ENCODE measurements around the gene DPM1. TPM values are rescaled to one million over a fixed set of nuclear protein-coding genes. Genes with fewer than 3 reads are reported as not detected.

DPM1 gene
- total RNA-seq, 2 donors from 2014 or later, result 18.1 to 32.7 TPM

DNA sequence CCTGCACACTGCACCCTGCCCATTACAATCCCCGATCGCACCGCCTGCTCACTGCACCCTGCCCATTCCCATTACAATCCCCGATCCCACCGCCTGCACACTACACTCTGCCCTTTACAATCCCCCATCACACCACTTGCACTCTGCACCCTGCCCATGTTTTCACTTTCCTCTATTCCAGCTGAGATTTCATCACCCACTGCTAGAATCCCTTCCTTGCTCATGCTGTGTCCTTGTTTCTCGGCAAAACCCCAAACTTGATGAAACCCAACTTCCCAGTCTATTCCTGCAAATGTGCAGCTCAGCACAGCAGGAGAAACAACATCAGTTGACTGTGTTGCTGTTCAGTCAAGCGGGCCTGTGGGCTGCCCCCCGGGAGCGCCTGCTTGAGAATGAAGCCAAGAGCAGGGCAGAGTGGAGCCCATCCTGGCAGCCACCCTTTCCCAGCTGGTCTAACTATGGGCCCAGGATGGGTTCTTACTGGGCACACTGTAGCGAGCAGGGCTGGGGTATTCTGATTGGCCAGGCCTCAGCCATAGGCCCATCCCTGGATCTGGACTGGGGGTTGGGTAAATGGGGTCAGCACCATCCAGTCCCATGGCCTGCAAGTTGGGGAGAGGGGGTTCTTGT is 17.5 kb upstream of the DPM1 start:
- H3K27ac ChIP-seq, result no peak overlapping the region
- H3K9me3 ChIP-seq, result no peaks in the 10 kb centered on the region
- no peaks in the 10 kb centered on the region for H3K27me3 ChIP-seq
- TF ChIP-seq, protein P1, sequence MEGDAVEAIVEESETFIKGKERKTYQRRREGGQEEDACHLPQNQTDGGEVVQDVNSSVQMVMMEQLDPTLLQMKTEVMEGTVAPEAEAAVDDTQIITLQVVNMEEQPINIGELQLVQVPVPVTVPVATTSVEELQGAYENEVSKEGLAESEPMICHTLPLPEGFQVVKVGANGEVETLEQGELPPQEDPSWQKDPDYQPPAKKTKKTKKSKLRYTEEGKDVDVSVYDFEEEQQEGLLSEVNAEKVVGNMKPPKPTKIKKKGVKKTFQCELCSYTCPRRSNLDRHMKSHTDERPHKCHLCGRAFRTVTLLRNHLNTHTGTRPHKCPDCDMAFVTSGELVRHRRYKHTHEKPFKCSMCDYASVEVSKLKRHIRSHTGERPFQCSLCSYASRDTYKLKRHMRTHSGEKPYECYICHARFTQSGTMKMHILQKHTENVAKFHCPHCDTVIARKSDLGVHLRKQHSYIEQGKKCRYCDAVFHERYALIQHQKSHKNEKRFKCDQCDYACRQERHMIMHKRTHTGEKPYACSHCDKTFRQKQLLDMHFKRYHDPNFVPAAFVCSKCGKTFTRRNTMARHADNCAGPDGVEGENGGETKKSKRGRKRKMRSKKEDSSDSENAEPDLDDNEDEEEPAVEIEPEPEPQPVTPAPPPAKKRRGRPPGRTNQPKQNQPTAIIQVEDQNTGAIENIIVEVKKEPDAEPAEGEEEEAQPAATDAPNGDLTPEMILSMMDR (IDR thresholded peaks at IDR 0.05), result no peak
- TF ChIP-seq POLR2A (IDR thresholded peaks at IDR 0.05), result no peak
- H3K36me3 ChIP-seq (replicated peaks in 1 of 2; ENCODE audit: insufficient read depth in 1 of 2, low read depth in 2 of 2), result no peaks in the 10 kb centered on the region
- WGBS, 2 donors, result 70 to 85% methylated on average over 10 of the region's 10 CpGs
- ATAC-seq (no peak), DNase-seq (no peak)
- intact Hi-C loops (cut with DNase I), result no loop called here
- H3K4me3 ChIP-seq, result no peak overlapping the region
- H3K4me1 ChIP-seq, result no peaks in the 10 kb centered on the region

DNA sequence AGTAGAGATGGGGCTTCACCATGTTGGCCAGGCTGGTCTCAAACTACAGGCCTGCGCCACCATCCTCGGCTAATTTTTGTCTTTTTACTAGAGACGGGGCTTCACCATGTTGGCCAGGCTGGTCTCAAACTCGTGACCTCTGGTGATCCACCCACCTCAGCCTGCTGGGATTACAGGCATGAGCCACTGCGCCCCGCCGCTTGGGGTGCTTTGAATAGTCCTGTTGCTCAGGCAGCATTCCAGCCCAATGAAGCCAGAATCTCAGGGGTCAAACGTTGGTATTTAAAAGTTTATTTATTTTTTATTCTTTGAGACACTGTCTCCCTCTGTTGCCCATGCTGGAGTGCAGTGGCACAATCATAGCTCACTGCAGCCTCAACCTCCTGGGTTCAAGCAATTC is 11.6 kb upstream of the DPM1 start:
- intact Hi-C loops (cut with DNase I), result no loop called here
- Histone ChIP-seq H3K9me3 (no peaks in the 10 kb centered on the region), H3K4me1 (no peaks in the 10 kb centered on the region), H3K36me3 (replicated peaks in 1 of 2; ENCODE audit: insufficient read depth in 1 of 2, low read depth in 2 of 2) (no peaks in the 10 kb centered on the region), H3K27me3 (no peaks in the 10 kb centered on the region), H3K4me3 (no peak overlapping the region), H3K27ac (no peak overlapping the region)
- DNase-seq (no peak), ATAC-seq (no peak)
- 68 to 73% methylated on average over 8 of the region's 8 CpGs for WGBS, 2 donors
- TF ChIP-seq, protein P1 (IDR thresholded peaks at IDR 0.05), result no peak
- TF ChIP-seq POLR2A (IDR thresholded peaks at IDR 0.05), result no peak

DNA sequence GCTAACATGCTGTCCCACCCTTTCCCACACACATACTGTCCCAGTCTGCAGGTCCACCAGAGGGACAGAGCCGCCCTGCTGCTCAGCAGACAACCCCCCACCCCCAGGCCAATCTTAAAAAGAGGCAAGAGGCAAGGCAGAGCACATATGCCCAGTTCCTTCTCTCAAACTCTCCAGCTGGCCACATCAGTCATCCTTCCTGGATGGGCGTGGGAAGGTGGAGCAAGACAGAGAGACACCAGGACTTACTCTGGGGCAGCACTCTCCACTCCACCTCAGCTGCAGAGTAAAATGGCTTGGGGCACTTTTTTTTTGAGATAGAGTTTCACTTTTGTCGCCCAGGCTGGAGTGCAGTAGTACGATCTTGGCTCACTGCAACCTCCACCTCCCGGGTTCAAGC is 11.1 kb upstream of the DPM1 start:
- DNase-seq (no peak), ATAC-seq (no peak)
- TF ChIP-seq, protein P1 (IDR thresholded peaks at IDR 0.05), result no peak
- no peak for TF ChIP-seq POLR2A (IDR thresholded peaks at IDR 0.05)
- no peaks in the 10 kb centered on the region for H3K4me1 ChIP-seq
- 60% methylated on average over 5 of the region's 5 CpGs for WGBS, 2 donors
- no peaks in the 10 kb centered on the region for H3K36me3 ChIP-seq (replicated peaks in 1 of 2; ENCODE audit: insufficient read depth in 1 of 2, low read depth in 2 of 2)
- H3K9me3 ChIP-seq, result no peaks in the 10 kb centered on the region
- H3K27me3 ChIP-seq, result no peaks in the 10 kb centered on the region
- intact Hi-C loops (cut with DNase I), result no loop called here
- no peak overlapping the region for H3K4me3 ChIP-seq
- H3K27ac ChIP-seq, result no peak overlapping the region

DNA sequence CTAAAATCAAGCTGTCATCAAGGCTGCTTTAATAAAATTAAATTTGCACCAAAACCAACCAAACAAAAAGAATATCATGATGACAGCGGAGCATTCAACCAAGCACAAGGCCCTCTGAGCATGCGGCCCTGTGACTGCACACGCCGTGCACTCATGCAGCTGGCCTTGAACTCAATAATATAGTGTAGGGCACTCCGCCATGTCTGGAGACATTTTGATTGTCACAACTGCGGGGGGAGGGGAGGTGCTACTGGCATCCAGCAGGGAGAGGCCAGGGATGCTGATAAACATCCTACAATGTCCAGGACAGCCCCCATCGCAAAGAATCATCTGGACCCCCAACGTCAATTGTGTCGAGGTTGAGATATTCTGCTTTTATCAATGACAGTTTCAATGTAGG is 10.0 kb upstream of the DPM1 start:
- Histone ChIP-seq H3K27me3 (no peaks in the 10 kb centered on the region), H3K36me3 (replicated peaks in 1 of 2; ENCODE audit: insufficient read depth in 1 of 2, low read depth in 2 of 2) (no peaks in the 10 kb centered on the region), H3K27ac (no peak overlapping the region), H3K9me3 (no peaks in the 10 kb centered on the region), H3K4me3 (no peak overlapping the region), H3K4me1 (no peaks in the 10 kb centered on the region)
- TF ChIP-seq, protein P1 (IDR thresholded peaks at IDR 0.05), result no peak
- TF ChIP-seq POLR2A (IDR thresholded peaks at IDR 0.05), result no peak
- intact Hi-C loops (cut with DNase I), result no loop called here
- DNase-seq, result no peak
- 51 to 61% methylated on average over 9 of the region's 9 CpGs for WGBS, 2 donors
- ATAC-seq, result no peak

DNA sequence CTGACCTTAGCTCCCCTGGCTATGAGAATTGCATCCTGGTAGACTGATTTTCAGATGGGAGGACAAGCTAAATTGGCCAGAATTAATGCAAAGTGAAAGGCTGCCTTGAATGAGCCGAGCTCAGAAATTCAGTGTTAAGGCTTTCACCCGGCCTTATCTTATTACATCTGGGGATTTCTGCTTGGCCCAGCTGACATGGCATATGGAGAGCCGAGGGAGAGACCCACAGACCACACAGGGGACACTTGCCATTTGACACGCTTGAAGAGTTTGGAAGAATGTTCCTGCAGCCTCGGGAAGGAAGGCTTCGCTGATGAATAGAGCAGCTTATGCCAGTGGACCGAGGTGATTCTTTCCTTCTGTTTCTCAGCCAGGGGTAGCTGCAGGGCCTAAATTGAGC is 9.3 kb upstream of the DPM1 start:
- H3K4me3 ChIP-seq, result no peak overlapping the region
- intact Hi-C loops (cut with DNase I), result no loop called here
- WGBS, 2 donors, result 29 to 35% methylated on average over 7 of the region's 7 CpGs

More for the DNA sequence above, 9.3 kb upstream of the DPM1 start:
- no peak for DNase-seq
- no peaks in the 10 kb centered on the region for H3K9me3 ChIP-seq
- no peaks in the 10 kb centered on the region for H3K36me3 ChIP-seq (replicated peaks in 1 of 2; ENCODE audit: insufficient read depth in 1 of 2, low read depth in 2 of 2)
- no peak overlapping the region for H3K27ac ChIP-seq
- no peaks in the 10 kb centered on the region for H3K27me3 ChIP-seq
- no peaks in the 10 kb centered on the region for H3K4me1 ChIP-seq
- no peak for TF ChIP-seq POLR2A (IDR thresholded peaks at IDR 0.05)
- TF ChIP-seq, protein P1 (IDR thresholded peaks at IDR 0.05), result no peak
- ATAC-seq, result no peak
